Fibroblast of lung (primary cell): ENCODE data around the gene NT5DC4.

ENCODE experiments used
- CTCF ChIP-seq, 2 donors: IDR thresholded peaks in 1 of 2; conservative IDR thresholded peaks in 1 of 2; 1 replicate in 1 of 2; 2 replicates in 1 of 2; pipeline ENCODE4 v1.5.1; 2011 to 2012; ENCODE audit warnings: low read length in 2 of 2, control low read depth in 1 of 2, inconsistent platforms in 1 of 2, low read depth in 1 of 2, mild to moderate bottlenecking in 1 of 2
- EZH2 ChIP-seq: IDR thresholded peaks from 2 replicates; pipeline ENCODE4 v1.5.1; 2012; ENCODE audit warnings: low read length, control low read depth, mild to moderate bottlenecking; ENCODE audit errors: missing control alignments

GRCh38 chr2:112688086-112688880, 32.5 kb upstream of the NT5DC4 start:
- no peak for TF ChIP-seq EZH2
- no peak for TF ChIP-seq CTCF (conservative IDR thresholded peaks at IDR 0.05 in 1 of 2, IDR thresholded peaks at IDR 0.05 in 1 of 2; ENCODE audit: low read depth in 1 of 2, low read length in 2 of 2)
